GM18507 (cell line): ENCODE data around the gene DAPK1.

Experiments used
- DNase-seq: peaks from one replicate; pipeline ENCODE4 v3.0.0; 2011; ENCODE audit warnings: low read depth; ENCODE audit not compliant: insufficient read length; ENCODE audit errors: extremely low spot score
- FAIRE-seq: peaks from 2 replicates; lab custom pipeline; 2011; peaks lifted over from hg19 to GRCh38; lab: Jason Lieb, UNC

DAPK1 gene

GRCh38 chr9:87694236-87694755, 196.6 kb downstream of the DAPK1 start:
- FAIRE-seq (no peak), DNase-seq (no peak)

DNA sequence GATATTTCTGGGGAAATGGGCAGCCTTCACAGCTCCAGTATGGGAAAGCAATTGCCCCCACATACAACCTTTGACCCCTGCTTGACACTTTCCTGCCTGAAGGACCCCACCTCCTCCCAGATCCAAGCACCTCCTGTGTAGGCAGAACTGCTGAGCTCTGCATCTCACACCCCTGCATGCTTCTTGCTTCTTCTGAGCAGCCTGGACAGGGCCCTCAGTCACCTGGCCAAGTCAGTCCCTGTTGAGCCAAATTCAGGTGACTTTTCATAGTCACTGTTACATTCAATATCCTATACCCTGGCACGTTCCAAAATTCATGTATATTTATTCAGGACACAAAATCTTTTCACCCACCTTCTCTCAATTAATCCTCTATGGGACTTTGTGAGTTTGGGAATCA, 197.9 kb downstream of the DAPK1 start:
- DNase-seq (no peak), FAIRE-seq (no peak)

GRCh38 chr9:87696641-87697040, 199.0 kb downstream of the DAPK1 start:
- no peak for DNase-seq
- FAIRE-seq = no peak

DNA sequence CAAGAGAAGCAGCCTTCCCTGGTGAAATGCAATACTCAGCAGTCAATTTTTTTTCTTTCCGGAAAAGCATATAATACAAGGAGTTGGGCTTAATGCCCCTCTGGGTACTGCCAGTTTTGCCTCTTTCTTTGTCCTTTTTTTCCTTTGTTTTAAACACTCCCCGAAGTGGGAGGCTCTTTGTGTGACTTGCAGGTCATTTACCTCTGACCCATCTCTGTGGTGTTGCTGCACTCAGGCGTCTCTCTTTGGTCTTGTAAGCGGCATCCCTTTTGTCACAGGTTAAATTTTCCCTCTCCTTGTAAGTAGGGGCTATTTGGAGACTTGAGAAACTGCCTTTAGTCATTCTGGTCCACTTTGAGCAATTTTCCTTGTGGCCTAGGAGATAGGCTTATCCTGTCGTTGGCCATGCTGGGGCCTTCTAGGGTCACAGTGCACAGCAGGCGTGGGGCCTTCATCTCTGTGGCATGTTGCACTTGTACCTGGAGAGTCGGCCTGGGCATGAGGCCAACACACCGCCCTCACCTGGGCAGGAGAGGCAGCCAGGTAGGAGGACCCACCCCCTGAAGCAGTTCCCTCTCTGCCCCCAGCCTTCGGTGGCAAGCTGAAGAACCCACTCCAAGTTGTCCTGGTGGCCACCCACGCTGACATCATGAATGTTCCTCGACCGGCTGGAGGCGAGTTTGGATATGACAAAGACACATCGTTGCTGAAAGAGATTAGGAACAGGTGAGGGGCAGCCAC, 200.6 kb downstream of the DAPK1 start:
- DNase-seq (no peak), FAIRE-seq (no peak)

DNA sequence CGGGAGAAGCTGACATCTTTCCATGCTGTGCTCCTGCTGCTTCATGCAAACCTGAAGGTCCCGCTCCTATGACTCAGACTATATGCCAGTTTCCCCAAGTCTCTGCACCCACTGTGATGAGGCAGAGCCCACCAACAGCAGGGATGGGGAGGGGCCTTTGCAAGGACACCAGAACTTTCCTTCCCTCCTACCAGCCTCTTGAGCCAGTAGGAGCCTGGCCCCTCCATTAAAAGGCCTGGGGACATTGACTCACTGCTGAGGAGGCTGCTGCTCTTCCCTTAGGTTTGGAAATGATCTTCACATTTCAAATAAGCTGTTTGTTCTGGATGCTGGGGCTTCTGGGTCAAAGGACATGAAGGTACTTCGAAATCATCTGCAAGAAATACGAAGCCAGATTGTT, 202.2 kb downstream of the DAPK1 start:
- FAIRE-seq = no peak

DNA sequence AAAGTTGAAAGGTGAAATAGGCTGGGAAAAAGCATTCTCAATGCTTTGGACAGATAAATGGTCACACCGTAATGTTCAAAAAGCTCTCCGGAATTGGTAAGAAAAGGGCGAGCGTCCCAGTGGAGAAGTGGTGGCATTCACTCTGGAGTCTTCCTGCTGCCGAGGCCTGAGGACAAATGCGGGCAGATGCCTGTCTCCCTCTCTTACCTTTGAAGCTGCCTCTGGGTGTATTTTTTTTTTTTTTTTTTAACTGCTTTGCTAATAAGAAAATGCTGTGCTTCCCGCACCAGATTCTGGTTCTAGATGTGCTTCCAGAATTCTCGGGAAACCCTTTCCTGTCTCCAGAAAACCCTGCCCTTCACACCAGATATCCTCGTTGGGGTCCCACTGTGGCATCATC, 203.8 kb downstream of the DAPK1 start:
- DNase-seq = no peak
- FAIRE-seq = no peak

More for the DNA sequence above, 202.2 kb downstream of the DAPK1 start:
- no peak for DNase-seq

DNA sequence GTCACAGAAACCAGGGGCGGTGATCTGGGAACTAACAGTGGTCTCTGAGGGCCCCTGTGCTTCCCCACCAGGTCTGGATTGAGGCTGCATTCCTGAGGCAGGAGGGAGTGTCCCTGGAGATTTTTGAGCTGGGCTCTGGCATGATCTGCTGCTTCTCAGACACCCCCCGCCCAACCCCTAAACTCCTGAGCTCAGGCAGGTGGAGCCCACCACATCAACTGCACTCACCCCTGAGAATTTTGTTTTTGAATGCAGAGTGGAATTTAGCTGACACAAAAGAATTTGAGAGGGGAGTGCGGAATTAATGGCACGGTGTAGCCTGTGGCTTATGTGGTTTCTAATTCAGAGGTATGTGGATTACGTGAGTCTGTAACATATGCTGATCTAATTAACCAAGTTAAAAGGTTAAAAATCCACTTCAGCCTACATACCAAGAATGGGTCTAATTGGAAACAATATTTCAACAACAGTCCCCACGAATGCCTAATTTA, 204.3 kb downstream of the DAPK1 start:
- DNase-seq (no peak), FAIRE-seq (no peak)

DNA sequence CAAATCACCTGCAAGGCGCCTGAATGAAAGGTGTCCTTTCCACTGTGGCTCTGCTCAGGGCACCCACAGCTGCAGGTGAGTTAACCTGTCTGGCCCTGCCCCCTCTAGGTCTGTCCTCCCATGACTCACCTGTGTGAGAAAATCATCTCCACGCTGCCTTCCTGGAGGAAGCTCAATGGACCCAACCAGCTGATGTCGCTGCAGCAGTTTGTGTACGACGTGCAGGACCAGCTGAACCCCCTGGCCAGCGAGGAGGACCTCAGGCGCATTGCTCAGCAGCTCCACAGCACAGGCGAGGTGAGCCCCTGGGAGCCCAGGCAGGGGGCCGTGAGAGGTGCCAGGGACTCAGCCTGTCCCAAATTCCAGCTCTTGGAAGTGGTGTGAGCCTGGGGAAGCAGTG, 205.3 kb downstream of the DAPK1 start:
- FAIRE-seq = no peak

GRCh38 chr9:87703636-87704276, 206.1 kb downstream of the DAPK1 start:
- FAIRE-seq (no peak), DNase-seq (no peak)

More for the DNA sequence above, 205.3 kb downstream of the DAPK1 start:
- DNase-seq = no peak

GRCh38 chr9:87704342-87704741, 206.7 kb downstream of the DAPK1 start:
- DNase-seq (no peak), FAIRE-seq (no peak)

GRCh38 chr9:87706066-87706739, 208.5 kb downstream of the DAPK1 start:
- no peak for FAIRE-seq

GRCh38 chr9:87707805-87708506, 210.3 kb downstream of the DAPK1 start:
- no peak for FAIRE-seq
- DNase-seq = no peak

More at GRCh38 chr9:87706066-87706739, 208.5 kb downstream of the DAPK1 start:
- no peak for DNase-seq

DNA sequence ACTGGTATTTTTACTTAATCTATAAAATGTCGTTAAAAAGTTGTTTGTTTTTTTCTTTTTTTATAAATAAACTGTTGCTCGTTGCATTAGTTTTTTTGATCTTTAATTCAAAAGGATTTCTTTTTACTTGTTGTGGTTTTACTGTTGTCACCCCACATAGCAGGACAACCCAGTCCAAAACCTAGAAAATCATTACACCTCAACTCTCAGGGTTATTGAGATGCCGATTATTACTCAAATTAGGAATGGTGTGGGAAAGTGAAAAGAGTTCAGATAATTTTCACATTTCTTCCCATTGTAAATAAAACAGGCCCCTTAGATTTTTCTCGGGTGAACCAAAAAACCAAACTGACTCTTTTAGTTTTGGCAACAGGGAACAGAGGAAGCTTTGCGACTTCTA, 210.9 kb downstream of the DAPK1 start:
- no peak for DNase-seq
- FAIRE-seq = no peak

DNA sequence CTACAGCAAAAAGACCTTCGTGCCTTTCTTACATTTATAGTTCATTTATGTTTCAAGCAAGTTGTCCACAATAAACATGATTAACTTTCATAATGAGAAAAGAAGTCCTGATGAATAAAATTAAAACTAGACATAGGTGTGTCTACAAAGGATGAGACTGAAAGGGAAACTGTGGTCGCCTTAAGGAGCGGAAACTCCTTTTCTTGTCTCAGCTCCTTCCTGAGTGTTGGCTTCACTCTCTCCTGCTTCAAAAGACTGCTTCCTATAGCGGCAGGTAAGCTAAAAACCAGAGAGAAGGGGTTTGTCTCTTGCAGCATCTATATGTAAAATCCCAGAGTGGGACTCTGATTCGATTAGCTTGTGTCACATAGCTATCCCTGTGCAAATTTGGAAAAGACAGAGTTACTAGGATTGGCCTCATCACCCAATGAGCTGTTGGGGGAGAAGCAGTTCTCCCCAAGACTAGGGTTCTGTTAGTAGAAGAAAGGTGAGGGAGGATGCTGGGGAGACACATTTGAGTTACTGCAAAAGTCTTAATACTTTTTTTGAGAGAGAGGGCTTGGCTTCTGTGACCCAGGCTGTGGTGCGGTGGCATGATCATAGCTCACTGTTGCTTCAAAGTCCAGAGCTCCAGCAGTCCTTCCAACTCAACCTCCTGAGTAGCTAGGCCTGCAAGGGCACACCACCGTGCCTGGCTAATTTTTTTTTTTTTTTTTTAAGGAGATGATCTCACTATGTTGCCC, 211.5 kb downstream of the DAPK1 start:
- FAIRE-seq (peak; percentile 12), DNase-seq (no peak)

- no peak for FAIRE-seq
- no peak for DNase-seq
Measured at GRCh38 chr9:87710443-87710842, 212.8 kb downstream of the DAPK1 start.

DNA sequence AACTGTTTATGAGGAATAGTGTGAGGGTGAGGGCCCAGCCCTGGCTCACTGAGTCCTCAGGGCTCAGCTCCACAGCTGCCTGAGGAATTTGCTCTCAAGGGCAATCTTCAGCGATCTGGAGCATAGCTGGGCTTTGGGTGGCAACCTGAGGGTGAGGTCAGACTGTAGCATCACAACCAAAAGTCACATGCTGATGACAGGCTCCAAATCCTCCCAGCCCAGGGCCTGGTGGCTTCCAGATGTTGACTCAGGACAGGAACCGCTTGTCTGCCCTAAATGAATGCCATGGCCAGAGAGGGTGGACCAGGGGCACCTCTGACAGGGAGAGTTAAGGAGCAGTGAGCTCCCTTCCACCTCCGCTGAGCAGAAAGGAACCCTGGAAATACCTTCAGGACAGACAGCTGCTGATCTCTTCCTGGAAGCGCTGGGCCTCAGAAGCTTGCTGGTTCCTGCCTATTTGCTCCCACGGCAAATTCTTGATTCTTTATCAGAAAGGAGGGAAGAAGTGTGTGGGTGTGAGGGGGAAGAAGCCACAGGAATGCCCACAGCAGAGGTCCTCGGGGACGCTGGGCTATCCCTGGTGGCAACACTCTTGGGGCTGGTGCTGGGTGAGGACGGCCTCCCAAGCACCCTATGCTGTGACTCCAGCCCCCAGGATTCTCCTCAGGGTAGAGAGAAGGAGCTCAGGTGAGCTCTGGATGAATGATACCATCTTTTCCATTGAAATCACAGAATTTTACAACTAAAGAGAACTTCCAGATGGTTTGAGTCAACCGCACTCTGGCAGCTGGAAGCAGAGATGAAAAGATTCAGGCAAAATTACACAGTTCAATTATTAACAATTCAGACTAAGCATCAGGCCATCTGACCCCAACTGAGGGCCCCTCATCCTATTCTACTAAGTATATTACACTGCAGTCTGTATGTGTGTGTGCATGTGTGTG, 214.5 kb downstream of the DAPK1 start:
- DNase-seq (no peak), FAIRE-seq (no peak)

GRCh38 chr9:87712801-87713277, 215.2 kb downstream of the DAPK1 start:
- FAIRE-seq (no peak), DNase-seq (no peak)
